NCI-H524 (cell line): ENCODE data around the gene RPTOR.
"Not testable (repeated sequence)": the region's sequence is repeated elsewhere in the genome, so short reads cannot be mapped to it uniquely, and the experiment has no call there.

Experiments
- DNase-seq, 2 experiments: peaks; one replicate each; lab custom pipeline; 2025; lab: John Stamatoyannopoulos, UW

RPTOR gene

DNA sequence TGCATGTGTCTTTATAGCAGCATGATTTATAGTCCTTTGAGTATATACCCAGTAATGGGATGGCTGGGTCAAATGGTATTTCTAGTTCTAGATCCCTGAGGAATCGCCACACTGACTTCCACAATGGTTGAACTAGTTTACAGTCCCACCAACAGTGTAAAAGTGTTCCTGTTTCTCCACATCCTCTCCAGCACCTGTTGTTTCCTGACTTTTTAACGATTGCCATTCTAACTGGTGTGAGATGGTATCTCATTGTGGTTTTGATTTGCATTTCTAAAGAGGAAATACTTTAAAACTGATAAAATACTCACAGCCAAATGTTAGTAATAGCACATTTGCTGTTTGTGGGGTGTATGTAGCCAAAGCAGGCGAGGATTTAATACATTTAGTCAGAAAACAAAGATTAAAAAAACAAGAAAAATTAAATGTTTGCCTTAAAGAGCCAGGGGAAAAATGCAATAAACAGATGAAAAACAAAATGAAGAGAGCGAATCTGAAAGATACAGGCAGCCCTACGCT, 220.0 kb downstream of the RPTOR start:
- DNase-seq: not testable (repeated sequence)

DNA sequence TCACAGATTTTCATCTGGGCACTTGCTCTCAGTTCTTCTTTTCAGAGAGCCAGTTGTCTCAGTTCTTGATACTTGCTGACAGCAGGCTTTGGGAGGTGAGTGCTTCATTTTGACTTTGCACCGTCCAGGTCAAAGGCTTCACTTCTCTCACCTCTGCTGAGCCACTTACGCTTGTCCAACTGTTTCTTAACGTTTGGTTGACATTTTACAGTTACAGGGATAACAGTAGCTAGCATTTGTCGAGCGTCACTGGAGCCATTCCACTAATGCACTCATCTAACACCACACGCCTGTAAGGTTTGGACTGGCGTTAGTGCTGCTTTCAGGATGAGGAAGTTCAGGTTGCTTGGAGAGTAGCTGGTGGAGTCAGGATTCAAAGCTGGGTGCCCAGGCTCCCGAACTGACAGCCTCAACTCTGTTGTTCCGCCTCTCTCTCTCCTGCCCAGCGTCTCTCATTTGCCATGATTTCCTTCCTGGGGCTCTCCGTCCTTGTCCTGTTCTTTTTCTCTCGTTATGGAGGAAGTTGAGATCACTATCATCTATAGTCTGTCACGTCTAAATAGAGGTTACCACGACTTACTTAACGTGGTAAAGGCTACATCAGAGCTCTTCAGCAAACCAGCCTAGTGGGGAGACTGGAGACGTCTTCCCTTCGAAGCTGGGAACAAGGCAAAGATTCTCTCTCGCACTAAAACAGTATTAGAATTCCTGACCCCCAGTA, 220.8 kb downstream of the RPTOR start:
- no peak for DNase-seq

DNA sequence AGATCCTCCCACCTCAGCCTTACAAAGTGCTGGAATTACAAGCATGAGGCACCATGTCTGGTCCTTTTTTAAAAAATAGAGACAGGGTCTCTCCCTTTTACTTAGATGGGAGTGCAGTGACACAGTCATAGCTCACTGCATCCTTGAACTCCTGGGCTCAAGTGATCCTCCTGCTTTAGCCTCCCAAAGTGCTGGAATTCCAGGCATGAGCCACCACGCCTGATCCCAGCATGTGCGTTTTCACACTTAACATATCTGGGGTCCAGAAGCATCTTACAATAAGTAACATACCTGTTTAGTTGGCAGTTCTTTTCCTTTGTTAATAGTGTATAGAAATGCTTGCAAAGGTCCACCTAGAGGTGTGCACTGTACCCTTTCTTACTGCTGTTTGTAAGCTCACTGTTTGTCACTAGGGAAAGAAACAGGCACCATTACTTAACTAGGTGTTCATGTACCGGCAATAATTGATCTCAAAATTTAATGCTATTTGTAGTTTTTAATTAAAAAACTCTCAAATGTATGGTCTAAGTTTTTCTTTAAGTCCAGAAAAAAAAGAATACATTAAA, 221.7 kb downstream of the RPTOR start:
- no peak for DNase-seq

DNA sequence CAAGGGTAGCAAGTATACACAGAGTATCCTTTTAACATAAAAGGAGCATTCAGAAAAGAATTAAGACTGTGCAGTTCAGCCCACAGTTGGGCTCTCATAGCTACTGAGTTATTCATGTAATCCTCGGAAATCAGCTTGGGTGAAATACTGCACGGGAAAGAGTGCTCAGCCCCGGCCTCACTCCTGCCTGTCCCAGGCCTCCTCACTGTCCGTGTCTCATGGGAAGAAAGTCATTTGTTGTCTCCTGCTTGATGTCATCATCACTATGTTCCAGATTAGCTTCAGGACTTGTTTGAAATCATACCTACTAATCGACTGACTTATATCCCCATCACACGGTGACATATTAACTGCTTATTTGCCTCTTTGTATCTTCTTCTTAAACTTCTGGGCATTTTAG, 223.8 kb downstream of the RPTOR start:
- no peak for DNase-seq

DNA sequence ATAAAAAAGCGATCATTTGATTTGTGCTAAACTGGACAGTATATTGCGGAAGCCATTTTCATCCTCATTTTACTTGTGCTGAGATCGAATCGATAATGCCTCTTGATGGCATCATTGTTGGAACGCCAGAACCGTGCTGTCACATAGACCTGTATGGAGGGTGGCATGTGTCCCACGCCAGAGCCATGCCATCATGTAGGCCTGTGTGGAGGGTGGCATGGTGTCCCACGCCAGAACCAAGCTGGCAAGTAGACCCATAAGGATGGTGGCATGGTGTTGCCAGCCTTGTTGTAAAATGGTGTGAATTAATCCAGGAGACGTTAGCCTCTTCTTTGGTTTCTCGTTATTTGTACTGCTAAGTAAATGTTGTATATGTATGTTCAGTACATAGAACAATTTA, 224.3 kb downstream of the RPTOR start:
- DNase-seq: no peak

DNA sequence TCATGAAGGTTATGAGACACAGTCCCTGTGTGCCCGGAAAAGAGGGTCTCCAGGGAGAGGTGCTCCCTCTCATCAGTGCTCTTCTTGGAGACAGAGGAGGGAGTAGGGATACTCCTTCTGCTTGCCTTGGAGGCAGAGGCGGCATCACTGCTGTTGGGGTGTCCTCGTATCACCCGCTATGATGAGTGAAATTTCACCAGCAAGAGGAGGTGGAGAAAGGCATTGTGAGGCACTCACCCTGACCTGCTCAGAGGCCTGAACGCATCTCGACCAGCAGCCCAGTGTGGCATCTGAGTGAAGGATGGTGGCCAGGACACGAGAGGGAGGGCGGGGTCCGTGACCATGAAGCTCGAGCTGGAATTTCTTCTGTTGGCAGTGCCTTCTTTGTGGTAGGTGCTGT, 224.9 kb downstream of the RPTOR start:
- DNase-seq: no peak

DNA sequence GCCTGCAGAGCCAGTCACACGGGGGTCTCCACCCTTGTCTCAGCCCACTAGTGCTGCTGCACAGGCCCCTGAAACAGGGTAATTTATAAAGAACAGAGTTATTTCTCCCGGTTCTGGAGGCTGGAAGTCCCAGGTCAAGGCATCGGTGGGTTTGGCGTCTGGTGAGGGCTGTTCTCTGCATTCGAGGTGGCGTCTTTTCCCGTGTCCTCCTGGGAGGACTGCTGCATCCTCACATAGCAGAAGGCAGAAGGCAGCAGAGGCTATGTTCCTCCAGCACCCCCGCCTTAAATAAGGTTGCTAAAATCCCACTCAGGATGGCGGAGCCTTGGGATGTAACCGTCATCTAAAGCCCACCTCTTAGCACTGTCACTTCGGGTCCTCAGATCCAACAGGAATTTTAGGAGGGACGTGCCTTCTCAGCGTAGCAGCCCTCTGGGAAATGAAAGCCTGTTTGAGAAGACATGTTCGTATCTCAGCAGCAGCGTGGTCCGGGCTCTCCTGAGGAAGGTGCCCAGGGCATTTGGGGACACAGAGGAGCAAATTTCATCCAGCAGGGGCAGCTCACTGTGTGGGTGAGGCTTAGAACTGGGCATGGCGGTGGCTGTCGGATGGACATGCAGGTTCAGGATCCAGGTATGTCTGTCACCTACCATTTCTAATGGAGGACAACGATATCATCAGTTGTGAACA, 225.4 kb downstream of the RPTOR start:
- no peak for DNase-seq

DNA sequence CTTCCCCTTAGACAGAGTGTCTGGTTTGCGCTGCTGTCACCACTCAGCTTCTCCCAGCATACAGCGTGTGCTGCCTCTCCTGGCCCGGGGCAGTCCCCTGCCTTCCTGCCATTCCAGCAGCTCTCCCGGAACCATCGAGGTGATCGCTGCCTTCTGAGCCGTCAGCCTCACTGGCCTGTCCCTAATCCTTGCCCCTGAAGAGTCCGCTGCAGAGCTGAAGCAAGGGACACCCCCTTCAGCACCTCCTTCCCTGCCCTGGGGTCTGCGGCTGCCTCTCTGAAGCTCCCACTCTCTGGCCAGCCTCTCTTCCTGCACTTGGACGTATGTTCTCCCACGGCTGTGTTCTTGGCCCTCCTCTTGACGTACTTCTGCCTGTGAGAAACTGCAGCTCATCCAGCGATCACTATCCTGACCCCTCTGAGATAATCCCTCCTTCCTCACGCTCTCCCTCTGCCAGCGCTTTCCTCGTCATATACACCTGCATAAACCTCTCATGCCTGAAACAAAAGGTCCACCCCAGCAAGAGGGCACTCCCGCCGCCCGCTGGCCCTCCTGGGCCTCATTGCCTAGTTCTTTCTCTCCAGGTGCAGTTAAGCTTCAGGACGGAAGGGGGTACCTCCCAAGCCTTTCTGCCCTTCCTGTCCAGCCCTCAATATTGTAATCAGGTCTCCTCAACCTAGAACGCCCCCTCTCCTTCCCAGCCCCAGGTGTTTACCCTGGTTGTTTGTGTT, 226.4 kb downstream of the RPTOR start:
- DNase-seq: no peak

DNA sequence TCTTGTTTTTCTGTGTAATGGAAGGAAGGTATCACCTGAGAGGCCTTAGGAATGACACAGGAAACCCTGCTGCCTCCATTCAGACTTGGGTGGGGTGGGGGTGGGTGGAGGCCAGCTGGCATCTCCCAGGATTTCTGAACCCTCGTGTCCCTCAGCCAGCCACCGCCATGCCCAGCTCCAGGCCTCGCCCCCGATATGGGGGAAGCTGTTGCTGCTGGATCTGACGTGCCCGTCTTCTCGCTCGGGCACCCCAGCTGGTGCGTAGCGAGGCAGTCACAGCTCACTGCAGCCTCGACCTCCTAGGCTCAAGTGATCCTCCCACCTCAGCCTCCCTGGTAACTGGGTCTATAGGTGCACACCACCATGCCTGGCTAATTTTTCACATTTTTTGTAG, 227.0 kb downstream of the RPTOR start:
- DNase-seq: no peak

DNA sequence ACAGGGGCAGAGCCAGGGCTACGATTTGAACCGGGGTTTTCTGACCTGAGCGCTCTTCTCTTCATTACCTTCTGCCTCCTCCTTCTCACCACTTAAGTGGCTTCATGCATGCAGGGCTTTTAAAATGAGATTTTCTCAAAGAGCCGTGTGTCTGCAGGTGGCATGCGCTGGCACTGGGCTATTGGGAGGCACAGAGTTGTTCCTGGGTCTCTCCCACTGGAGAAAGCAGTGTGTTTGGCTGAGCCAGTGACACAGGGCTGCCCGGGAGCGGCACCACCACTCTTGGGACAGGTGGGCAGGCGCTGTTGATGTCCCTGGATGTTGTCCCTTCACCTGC, 228.2 kb downstream of the RPTOR start:
- peak in 1 of 2 experiments; percentile 53 for DNase-seq

DNA sequence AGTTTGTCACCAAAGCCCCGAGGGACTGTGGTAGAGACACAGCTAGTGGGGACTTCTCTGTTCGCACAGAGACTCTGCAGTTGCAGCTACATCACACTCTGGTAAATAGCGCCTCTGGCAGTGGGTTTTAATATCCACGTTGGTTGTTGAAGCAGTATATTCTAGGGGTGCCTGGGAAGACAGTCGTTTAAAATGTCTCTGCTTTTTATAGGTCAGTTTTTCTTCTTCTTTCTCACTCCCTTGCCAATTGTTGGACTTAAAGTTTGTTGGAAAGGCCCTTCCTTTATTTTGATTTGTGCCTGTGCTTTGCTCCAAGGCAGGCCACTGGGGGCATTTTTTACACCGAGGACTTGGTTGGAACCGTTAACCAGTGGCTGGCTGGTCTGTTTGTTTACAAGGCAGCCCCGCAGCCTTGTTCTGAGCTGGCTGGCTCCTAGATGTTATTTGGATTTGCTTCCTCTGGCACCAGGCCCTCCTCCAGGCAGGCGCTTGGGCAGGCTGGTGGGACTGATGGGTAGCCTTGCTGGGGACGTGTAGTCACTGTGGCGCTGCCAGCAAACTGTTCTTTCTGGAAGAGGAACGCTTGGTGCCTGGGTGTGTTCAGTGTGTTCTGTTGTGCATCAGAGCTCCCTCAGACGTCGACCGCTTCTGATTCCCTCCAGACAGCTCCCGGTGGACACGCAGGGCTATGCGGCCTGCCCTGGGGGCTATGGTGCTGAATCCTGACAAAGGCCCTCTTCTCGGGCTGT, 228.8 kb downstream of the RPTOR start:
- peak; percentile 56 to 67 for DNase-seq

DNA sequence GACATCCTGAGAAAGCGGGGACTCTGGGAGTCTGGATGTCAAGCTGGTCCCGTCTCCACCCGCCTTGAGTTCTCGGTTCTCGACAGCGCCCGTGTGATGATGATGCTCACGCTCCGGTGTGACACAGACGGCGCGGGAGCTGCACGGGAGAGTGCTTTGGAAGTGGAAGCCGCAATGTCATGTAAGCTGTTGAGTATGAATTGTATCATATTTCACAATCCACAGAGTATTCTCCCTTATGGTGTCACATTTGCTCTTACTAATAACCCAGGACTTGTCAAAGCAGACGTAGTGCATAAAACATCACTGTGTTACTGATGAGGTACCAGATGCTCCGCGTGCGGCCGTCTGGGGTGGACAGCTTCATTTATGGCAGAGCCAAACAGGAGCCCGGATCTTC, 229.5 kb downstream of the RPTOR start:
- peak; percentile 95 to 99 for DNase-seq

DNA sequence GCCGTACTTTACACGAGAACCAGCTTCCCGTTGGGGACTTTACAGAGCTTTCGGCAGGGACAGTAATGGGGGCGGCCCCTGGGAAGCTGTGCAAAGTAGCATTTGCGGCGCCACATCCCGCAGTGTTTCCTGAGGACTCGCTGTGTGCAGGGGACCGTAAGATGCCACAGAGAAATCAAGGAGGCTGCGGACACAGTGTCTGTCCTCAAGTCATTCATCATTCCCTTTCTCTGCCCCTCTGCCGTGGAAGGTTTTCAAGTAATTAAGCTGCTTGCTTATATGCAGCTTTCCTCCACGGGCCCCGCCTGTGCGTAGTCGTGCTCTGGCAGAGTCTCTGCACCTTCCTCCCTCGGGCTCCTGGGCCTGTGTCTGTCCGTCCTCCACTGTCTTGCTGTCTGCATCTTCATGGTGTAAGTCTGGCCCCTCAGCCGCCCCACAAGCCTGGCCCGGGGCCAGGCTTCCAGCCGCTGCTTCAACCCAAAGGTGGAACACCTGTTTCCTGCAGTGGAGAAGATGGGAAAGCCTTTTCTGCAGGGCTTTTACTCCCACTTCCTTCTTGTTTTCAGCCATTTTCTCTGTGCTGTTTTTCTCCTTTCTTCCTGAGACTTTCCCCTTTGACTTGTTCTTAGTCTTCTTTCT, 230.1 kb downstream of the RPTOR start:
- DNase-seq: peak; percentile 70 to 86

DNA sequence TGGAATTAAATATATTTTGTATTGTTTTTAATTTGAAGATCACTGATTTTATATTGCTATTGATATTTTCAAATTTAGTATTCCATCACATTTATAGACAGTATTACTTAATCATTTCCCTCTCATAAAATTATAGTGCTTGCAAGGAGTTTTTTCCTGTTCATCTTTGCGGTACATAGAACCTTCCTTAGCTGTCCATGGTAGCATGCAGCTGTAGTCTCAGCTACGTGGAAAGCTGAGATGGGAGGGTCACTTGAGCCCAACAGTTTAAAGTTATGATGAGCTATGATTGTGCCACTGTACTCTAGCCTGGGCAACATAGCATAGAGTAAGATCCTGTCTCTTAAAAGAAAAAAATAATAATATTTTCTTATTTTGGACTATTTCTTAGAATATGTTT, 231.2 kb downstream of the RPTOR start:
- no peak for DNase-seq

DNA sequence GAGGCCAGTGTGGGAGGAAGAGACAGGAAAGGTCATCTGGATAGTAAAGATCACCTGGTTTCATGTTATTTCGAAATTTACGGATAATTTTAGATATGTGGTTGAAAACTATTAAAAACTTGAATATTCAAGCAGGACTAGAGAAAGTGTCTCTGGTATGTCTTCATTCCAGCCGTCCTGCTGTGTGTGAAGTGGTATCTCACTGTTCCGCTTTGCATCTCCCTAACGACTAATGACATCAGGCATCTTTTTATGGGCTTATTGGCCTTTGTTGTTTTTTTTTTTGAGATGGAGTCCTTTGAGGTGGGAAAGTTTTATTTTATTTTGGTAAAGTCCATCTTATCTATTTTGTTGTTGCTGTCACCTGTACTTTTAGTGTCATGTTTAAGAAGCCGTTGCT, 232.6 kb downstream of the RPTOR start:
- no peak for DNase-seq

DNA sequence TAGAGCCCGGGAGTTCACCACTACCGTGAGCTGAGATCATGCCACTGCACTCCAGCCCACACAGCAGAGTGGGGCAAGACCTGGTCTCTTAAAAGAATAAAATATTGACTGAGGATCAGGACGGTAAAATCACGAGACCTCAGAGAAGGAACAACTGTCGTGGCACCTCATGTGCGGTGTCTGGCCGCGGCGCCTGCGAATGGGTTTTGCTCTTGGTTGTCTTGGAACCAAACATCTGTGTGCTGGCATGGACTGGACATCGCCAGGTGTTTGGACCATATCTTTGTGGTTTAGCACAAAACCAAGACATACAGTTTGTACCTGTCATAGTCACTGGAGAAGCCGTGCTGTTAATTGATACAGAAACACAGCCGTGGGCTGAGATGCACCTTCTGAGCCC, 234.1 kb downstream of the RPTOR start:
- no peak for DNase-seq

DNA sequence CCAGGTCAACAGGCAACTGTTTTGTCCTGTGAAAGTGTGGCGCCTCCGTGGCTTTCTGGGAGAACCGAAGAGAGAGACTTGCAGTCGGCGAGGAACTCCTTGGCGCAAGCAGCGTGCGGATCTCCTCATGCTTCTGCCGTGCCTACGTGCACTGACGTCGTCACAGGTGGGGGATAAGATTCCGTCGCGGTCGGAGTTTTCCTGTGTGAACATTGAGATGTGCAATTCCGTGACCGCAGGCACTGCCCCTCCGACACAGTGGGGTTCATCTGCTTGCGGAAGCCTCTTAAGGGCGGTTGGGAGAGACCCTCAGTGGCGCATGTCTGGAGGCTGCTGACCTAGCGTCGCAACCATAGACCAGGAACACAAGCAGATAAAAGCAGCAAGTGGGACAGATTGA, 234.7 kb downstream of the RPTOR start:
- DNase-seq: no peak

DNA sequence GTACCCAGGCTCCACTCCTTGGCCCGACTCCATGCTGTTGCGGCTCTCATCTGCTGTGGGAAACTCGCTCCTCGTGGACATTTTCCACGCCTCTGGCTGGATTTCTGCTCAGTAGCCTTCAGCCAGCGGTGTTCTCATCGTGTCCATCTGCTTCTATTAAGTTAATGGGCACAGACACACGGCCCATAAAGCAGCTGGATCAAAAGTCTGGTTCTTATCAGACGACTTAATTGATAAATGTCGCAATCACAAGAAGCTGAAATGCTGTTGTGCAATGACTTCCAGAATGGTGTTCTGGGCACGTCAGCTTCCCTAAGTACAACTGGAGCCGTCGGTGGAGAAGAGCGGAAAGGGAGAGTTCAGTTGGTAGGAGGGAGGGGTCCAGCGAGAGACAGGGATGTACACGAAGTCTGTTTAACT, 235.3 kb downstream of the RPTOR start:
- no peak for DNase-seq

DNA sequence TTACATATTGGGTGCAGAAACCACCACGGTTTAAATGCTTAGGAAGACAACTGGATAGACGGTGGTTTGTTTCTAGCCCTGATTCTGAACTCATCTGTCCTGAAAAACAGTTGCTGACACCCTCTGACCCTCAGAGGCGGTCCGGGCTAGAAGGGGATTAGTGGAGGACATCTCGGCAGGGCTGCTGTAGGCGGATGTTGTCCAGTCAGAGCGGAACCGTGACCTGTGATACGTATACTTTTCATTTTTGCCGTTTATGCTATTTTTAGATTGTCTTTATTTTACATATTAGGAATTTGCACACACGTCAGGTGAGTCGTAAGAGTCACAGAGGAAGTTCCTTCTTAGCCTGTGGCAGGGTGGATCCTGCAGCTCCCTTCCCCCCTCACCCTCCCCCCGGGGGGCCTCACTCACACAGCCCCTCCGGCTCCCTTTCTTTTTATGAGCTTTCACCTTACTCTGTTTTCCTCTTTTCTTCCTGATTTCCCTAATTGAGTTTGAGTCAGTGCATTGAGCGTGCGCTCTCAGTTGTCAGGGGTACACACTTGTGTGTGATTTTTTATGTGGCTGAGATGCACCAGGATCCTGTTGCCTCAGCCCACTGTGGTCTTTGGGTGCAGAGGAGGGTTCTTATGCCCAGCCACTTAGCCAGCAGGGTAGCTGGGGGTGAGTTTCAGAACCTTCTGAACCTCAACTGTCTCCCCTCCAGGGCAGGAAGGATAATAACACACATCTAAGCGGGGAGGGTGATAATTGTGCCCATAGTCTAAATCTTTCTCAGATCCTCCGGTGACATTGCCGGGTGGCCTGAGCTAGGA, 236.0 kb downstream of the RPTOR start:
- no peak for DNase-seq

DNA sequence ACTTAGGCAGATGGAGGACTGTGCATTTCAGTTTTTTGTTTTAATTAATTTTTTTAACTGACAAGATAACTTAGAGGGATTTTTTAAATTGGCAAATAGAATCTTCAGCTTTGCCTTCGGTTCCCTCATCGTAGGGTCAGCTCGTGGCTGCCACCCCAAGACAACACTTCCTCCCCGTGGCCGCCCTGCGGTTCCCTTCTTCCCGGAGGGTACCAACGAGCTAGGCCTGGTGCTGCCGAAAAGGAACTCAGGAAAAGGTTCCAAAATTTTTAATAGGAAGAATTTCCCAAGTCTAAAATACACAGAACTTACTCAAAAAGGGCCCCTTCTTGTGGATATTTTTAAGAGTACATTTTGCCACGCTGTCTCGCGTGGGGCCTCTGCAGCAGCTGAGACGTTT, 236.6 kb downstream of the RPTOR start:
- DNase-seq: no peak
